Activated CD4-positive, alpha-beta T cell treated with anti-CD3 and anti-CD28 coated beads for 36 hours (primary cell): ENCODE measurements around the gene RTN4R. TPM values are rescaled to one million over a fixed set of nuclear protein-coding genes. Genes with fewer than 3 reads are reported as not detected.
"Not testable (repeated sequence)": the region's sequence is repeated elsewhere in the genome, so short reads cannot be mapped to it uniquely, and the experiment has no call there.

Source experiments
- ATAC-seq: fragments of 200-7000 bp; cut with Tn5 transposase; one replicate; pipeline ENCODE4 v1.10.0; 2021; ENCODE audit warnings: mild to moderate bottlenecking, moderate library complexity
- CTCF ChIA-PET: fragments of 350-600 bp; sonication (Branson Sonifier 250); formaldehyde crosslinking; loops from one replicate; lab custom pipeline; 2021; ENCODE audit warnings: antibody characterized with exemption; lab: Charles Lee
- POLR2A ChIA-PET: fragments of 350-600 bp; sonication (Branson Sonifier 250); formaldehyde crosslinking; loops from one replicate; lab custom pipeline; 2021; ENCODE audit warnings: antibody characterized with exemption, inconsistent platforms; lab: Charles Lee
- DNase-seq: peaks from one replicate; pipeline ENCODE4 v3.0.0-alpha.2; 2020
- H3K27ac Mint-ChIP-seq: one replicate; pipeline ENCODE4 v1.8.0; 2021; ENCODE audit warnings: mixed read lengths
- H3K27me3 Mint-ChIP-seq: one replicate; pipeline ENCODE4 v1.8.0; 2021; ENCODE audit warnings: mixed read lengths
- H3K36me3 Mint-ChIP-seq: one replicate; pipeline ENCODE4 v1.8.0; 2021; ENCODE audit warnings: low read depth, mixed read lengths
- H3K4me1 Mint-ChIP-seq: one replicate; pipeline ENCODE4 v1.8.0; 2021; ENCODE audit warnings: mixed read lengths
- H3K4me3 Mint-ChIP-seq: one replicate; pipeline ENCODE4 v1.8.0; 2021; ENCODE audit warnings: mild to moderate bottlenecking, moderate library complexity, mixed read lengths
- H3K9me3 Mint-ChIP-seq: one replicate; pipeline ENCODE4 v1.8.0; 2021; ENCODE audit warnings: low read depth, mixed read lengths
- intact Hi-C, 2 experiments: fragments of 100-400 bp; cut with DNase I in 1 of 2; cut with micrococcal nuclease in 1 of 2; formaldehyde crosslinking; loops; one replicate each; pipeline versions ENCODE4 v1.14.2 to v1.15.1; 2022 to 2024; cut with DNase I, micrococcal nuclease
- total RNA-seq, 2 experiments: library from RNA; stranded (reverse); gene quantifications; one replicate each; pipeline ENCODE4 v1.2.3, GENCODE V29; 2021

RTN4R gene
- total RNA-seq, 2 experiments from 2014 or later, result 2.2 to 2.3 TPM

GRCh38 chr22:20291604-20292063 is 23.5 kb upstream of the RTN4R start:
- POLR2A ChIA-PET, result no interaction called here

GRCh38 chr22:20291249-20291586 is 23.1 kb upstream of the RTN4R start:
- intact Hi-C loops, result loop anchor here in 1 of 2 experiments (10.0 kb wide), 1 partner anchor 316 kb away; no protein-coding TSS in a partner anchor
- no peak overlapping the region for H3K4me3 Mint-ChIP-seq
- no peaks in the 10 kb centered on the region for H3K4me1 Mint-ChIP-seq
- ChIA-PET POLR2A (no interaction called here), CTCF (interaction anchor here (0.7 to 1.2 kb wide), 2 partner anchors 10 to 166 kb away, joined by 3 to 4 read pairs; no protein-coding TSS in a partner anchor)
- DNase-seq, result no peak
- H3K27me3 Mint-ChIP-seq, result no peaks in the 10 kb centered on the region
- no peaks in the 10 kb centered on the region for H3K36me3 Mint-ChIP-seq
- H3K9me3 Mint-ChIP-seq, result no peaks in the 10 kb centered on the region
- ATAC-seq, result no peak
- H3K27ac Mint-ChIP-seq, result no peak overlapping the region

More at GRCh38 chr22:20291604-20292063, 23.5 kb upstream of the RTN4R start:
- intact Hi-C loops, result loop anchor here in 1 of 2 experiments (10.0 kb wide), 1 partner anchor 317 kb away; no protein-coding TSS in a partner anchor
- Mint-ChIP-seq H3K27me3 (no peaks in the 10 kb centered on the region), H3K9me3 (no peaks in the 10 kb centered on the region), H3K36me3 (no peaks in the 10 kb centered on the region), H3K4me3 (no peak overlapping the region), H3K27ac (no peak overlapping the region), H3K4me1 (no peaks in the 10 kb centered on the region)
- ATAC-seq (no peak), DNase-seq (no peak)
- CTCF ChIA-PET, result interaction anchor here (1.1 to 1.2 kb wide), 2 partner anchors 25 to 165 kb away, joined by 3 to 4 read pairs; no protein-coding TSS in a partner anchor

- ChIA-PET POLR2A (no interaction called here), CTCF (interaction anchor here (0.7 to 1.2 kb wide), 2 partner anchors 11 to 166 kb away, joined by 3 to 4 read pairs; no protein-coding TSS in a partner anchor)
- ATAC-seq (no peak), DNase-seq (no peak)
- Mint-ChIP-seq H3K27me3 (no peaks in the 10 kb centered on the region), H3K4me1 (no peaks in the 10 kb centered on the region), H3K27ac (no peak overlapping the region), H3K4me3 (no peak overlapping the region), H3K9me3 (no peaks in the 10 kb centered on the region), H3K36me3 (no peaks in the 10 kb centered on the region)
- intact Hi-C loops, result loop anchor here in 1 of 2 experiments (10.0 kb wide), 1 partner anchor 316 kb away; no protein-coding TSS in a partner anchor
Observed at GRCh38 chr22:20290578-20291248, 22.6 kb upstream of the RTN4R start.

- no peak overlapping the region for H3K27ac Mint-ChIP-seq
- ChIA-PET CTCF (no interaction called here), POLR2A (no interaction called here)
- no peaks in the 10 kb centered on the region for H3K4me1 Mint-ChIP-seq
- no peak for DNase-seq
- no peaks in the 10 kb centered on the region for H3K9me3 Mint-ChIP-seq
- intact Hi-C loops, result loop anchor here in 1 of 2 experiments (10.0 kb wide), 1 partner anchor 315 kb away; no protein-coding TSS in a partner anchor
- no peak for ATAC-seq
- H3K4me3 Mint-ChIP-seq, result no peak overlapping the region
- H3K27me3 Mint-ChIP-seq, result no peaks in the 10 kb centered on the region
- no peaks in the 10 kb centered on the region for H3K36me3 Mint-ChIP-seq
Observed at GRCh38 chr22:20290045-20290392, 21.9 kb upstream of the RTN4R start.

GRCh38 chr22:20289182-20290044 is 21.3 kb upstream of the RTN4R start:
- CTCF ChIA-PET, DNase-seq, H3K27ac Mint-ChIP-seq: not testable (repeated sequence)

GRCh38 chr22:20286784-20287423 is 18.8 kb upstream of the RTN4R start:
- POLR2A ChIA-PET, H3K27me3 Mint-ChIP-seq, H3K9me3 Mint-ChIP-seq, ATAC-seq, H3K4me3 Mint-ChIP-seq, H3K36me3 Mint-ChIP-seq, intact Hi-C loops, H3K27ac Mint-ChIP-seq, DNase-seq, H3K4me1 Mint-ChIP-seq: not testable (repeated sequence)
- CTCF ChIA-PET, result interaction anchor here (1.1 kb wide), 1 partner anchor 77 kb away, joined by 3 read pairs; no protein-coding TSS in a partner anchor

More at GRCh38 chr22:20289182-20290044, 21.3 kb upstream of the RTN4R start:
- H3K9me3 Mint-ChIP-seq, POLR2A ChIA-PET, H3K4me1 Mint-ChIP-seq, ATAC-seq, H3K27me3 Mint-ChIP-seq, H3K36me3 Mint-ChIP-seq, H3K4me3 Mint-ChIP-seq: not testable (repeated sequence)
- intact Hi-C loops, result loop anchor here in 1 of 2 experiments (10.0 kb wide), 1 partner anchor 315 kb away; no protein-coding TSS in a partner anchor

- H3K4me3 Mint-ChIP-seq, H3K36me3 Mint-ChIP-seq, H3K27me3 Mint-ChIP-seq, H3K9me3 Mint-ChIP-seq, H3K4me1 Mint-ChIP-seq, H3K27ac Mint-ChIP-seq, intact Hi-C loops, POLR2A ChIA-PET, DNase-seq: not testable (repeated sequence)
- CTCF ChIA-PET, result interaction anchor here (0.7 to 1.1 kb wide), 2 partner anchors 77 to 129 kb away, joined by 3 read pairs; no protein-coding TSS in a partner anchor
- peak; percentile 4 for ATAC-seq
Observed at GRCh38 chr22:20286312-20286660, 18.2 kb upstream of the RTN4R start.

GRCh38 chr22:20285473-20286311 is 17.6 kb upstream of the RTN4R start:
- DNase-seq (peak; percentile 83), ATAC-seq (peak; percentile 93)
- intact Hi-C loops, result loop anchor here (1.0 kb wide), 2 partner anchors 128 to 315 kb away; no protein-coding TSS in a partner anchor
- POLR2A ChIA-PET, H3K36me3 Mint-ChIP-seq, H3K4me1 Mint-ChIP-seq, H3K4me3 Mint-ChIP-seq, H3K27ac Mint-ChIP-seq, H3K27me3 Mint-ChIP-seq, H3K9me3 Mint-ChIP-seq: not testable (repeated sequence)
- CTCF ChIA-PET, result interaction anchor here (0.7 to 2.7 kb wide), 3 partner anchors 76 to 129 kb away, joined by 3 to 9 read pairs (median 3); no protein-coding TSS in a partner anchor

GRCh38 chr22:20284471-20285086 is 16.5 kb upstream of the RTN4R start:
- POLR2A ChIA-PET, result no interaction called here
- H3K27me3 Mint-ChIP-seq, result no peaks in the 10 kb centered on the region

GRCh38 chr22:20283674-20284066 is 15.6 kb upstream of the RTN4R start:
- DNase-seq, result no peak
- Mint-ChIP-seq H3K9me3 (no peaks in the 10 kb centered on the region), H3K4me1 (no peaks in the 10 kb centered on the region), H3K27ac (no peak overlapping the region), H3K27me3 (no peaks in the 10 kb centered on the region), H3K4me3 (no peak overlapping the region), H3K36me3 (no peaks in the 10 kb centered on the region)
- POLR2A ChIA-PET, result no interaction called here
- CTCF ChIA-PET, result interaction anchor here (0.8 to 2.7 kb wide), 2 partner anchors 127 to 130 kb away, joined by 4 to 9 read pairs; no protein-coding TSS in a partner anchor
- no peak for ATAC-seq
- intact Hi-C loops, result no loop called here

More at GRCh38 chr22:20284471-20285086, 16.5 kb upstream of the RTN4R start:
- ATAC-seq (no peak), DNase-seq (no peak)
- no peak overlapping the region for H3K27ac Mint-ChIP-seq
- no peaks in the 10 kb centered on the region for H3K36me3 Mint-ChIP-seq
- no peak overlapping the region for H3K4me3 Mint-ChIP-seq
- no peaks in the 10 kb centered on the region for H3K9me3 Mint-ChIP-seq
- intact Hi-C loops, result loop anchor here (1.0 kb wide), 2 partner anchors 127 to 314 kb away; no protein-coding TSS in a partner anchor
- CTCF ChIA-PET, result interaction anchor here (2.7 kb wide), 1 partner anchor 128 kb away, joined by 9 read pairs; no protein-coding TSS in a partner anchor
- no peaks in the 10 kb centered on the region for H3K4me1 Mint-ChIP-seq
